GM19397 (cell line): ENCODE measurements around the gene SOX14.

ENCODE experiments used
- ATAC-seq: cut with Tn5 transposase; IDR thresholded peaks from one replicate; pipeline ENCODE4 v1.9.1; 2021; ENCODE audit warnings: mild to moderate bottlenecking, moderate library complexity; ENCODE audit not compliant: unreplicated experiment

SOX14 gene

DNA sequence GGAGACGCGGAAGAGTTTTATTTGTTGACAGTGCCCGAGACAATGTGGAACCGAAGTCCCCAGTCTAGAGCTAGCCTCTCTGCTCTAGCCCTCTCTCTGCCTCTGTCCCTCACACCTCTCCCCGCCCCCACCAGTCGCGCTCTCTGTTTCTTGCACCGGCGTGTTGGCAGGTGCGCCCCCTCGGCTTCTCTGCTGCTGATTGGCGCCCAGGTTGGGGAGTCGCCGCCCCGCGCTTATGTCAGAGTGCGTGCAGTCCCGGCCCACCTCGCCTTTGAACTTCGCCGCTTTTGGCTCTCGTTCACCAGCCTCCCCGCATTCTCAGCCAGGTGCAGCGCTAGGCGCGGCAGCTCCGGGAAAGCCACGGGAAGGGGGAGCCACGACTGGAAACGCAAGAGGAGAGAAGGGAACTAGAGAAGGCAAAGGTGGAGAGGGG is at the start of gene SOX14:
Gene SOX14, plus strand, starts transcription at position 315 of the 433 bp plus-strand sequence. CDS start 470 bp downstream, outside the sequence.
- ATAC-seq: no peak

DNA sequence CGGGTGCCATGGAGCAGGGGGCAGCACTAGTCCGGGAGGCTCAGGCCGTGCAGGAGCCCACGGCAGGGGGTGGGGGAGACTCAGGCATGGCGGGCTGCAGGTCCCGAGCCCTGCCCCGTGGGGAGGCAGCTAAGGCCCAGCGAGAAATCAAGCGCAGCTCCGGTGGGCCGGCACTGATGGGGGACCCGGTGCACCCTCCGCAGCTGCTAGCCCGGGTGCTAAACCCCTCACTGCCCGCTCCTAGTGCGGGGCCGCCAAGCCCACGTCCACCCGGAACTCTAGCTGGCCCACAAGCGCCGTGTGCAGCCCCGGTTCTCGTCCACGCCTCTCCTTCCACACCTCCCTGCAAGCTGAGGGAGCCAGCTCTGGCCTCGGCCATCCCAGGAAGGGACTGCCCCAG is 49.6 kb upstream of the SOX14 start:
- ATAC-seq: no peak

DNA sequence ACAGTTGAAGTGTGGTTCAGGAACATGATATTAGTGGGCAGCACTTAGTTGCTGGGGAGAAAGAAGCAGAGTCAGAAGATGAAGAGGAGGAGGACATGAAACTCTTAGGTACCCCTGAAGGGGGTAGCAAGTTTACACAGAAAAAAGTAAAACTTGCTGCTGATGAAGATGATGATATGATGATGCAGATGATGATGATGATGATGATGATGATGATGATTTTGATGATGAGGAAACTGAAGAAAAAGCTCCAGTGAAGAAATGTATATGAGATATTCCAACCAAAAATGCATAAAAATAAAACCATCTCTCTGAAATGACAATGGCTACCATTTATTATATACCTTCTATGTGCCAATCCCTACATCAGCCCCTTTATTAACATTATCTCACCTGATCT is 39.9 kb upstream of the SOX14 start:
- no peak for ATAC-seq

DNA sequence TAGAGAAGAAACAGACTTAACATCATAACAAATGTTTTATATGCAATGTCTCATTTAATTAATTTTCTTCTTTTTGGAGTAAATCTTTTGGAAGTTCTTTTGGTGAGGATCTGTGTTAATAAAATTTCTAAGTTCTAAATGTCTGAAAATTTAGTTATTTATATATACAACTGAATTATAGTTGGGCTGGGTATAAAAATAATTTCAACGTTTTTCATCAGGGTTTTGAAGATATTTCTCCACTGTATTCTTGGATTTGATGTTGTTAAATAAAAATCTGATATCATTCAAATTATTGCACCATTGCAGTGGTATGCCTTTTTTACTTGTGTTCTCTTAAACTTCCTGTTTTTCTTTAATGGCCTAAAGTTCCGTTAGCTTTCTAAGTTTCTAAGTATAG is 26.9 kb upstream of the SOX14 start:
- no peak for ATAC-seq

DNA sequence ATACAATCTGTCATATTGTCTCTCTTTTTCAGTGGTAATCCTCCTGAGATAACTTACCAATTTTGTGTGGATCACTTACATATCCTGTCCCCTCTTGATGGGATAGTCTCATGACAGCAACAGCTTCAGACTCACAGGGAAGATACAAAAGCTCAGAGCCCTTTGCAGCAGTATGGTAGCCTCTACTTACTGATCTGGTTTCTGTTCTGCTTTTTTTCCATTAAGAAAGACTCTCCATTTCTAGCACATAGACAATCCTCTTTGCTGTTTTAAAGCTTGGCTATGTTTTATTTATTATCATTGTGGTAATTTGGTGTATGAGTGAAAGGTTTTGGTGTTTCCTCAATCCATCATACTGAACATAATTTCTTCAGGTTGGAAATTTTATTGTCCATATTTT is 25.4 kb upstream of the SOX14 start:
- ATAC-seq: no peak

DNA sequence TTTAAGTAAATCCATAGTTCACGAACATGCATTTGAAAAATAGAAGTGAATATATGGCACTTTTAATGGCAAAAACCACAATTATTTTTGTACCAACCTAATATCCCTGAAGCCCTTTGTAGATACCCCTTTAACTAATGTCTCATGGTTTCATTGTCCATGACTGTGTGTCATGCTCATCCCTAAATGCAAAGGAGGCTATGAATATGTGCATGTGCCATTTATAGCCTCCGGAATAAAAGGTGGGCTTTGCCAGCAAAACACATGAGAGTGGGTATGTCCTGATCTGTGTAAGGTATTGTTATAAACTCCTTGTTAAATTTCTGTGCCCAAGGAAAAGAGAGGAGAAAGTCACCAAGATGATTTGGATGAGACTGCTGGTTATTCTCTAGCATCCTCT is 20.5 kb upstream of the SOX14 start:
- no peak for ATAC-seq

DNA sequence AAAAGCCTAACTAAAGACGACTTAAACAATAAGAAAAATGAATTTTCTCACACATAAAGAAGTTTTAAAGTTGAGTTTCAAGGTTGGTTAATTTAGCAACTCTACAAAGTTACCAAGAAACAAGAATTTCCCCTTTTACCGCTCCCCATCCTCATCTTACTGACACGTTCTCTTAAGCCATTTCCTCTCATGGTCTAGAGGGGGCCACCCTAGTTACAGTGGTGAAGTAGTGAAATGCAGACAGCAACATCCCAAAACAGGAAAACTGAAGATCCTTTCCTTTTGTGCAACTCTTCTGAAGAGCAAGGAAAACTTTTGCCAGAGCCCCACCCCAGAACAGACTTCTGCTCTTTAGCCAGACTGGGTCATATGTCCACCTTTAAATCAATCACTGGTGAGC is 17.3 kb upstream of the SOX14 start:
- ATAC-seq: no peak

DNA sequence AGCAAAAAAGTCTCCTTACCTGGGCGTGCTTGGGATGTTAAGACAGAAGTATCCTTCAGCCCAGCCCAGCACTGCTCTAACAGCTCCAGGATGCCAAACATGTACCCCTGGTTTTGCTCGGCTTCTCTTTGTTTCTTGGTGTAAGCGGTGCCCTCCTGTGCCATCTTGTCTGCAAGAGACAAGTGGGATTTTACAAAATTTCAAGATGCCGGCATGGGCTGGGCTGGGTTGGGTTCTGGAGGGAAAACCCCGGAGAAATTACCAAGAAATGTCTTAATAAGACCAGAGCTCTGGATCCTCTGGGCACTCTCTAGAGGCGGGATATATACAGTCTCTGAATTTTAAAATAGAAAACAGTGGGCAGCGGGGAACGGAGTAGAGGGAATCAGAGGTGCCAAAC is 4.6 kb upstream of the SOX14 start:
- ATAC-seq: no peak

DNA sequence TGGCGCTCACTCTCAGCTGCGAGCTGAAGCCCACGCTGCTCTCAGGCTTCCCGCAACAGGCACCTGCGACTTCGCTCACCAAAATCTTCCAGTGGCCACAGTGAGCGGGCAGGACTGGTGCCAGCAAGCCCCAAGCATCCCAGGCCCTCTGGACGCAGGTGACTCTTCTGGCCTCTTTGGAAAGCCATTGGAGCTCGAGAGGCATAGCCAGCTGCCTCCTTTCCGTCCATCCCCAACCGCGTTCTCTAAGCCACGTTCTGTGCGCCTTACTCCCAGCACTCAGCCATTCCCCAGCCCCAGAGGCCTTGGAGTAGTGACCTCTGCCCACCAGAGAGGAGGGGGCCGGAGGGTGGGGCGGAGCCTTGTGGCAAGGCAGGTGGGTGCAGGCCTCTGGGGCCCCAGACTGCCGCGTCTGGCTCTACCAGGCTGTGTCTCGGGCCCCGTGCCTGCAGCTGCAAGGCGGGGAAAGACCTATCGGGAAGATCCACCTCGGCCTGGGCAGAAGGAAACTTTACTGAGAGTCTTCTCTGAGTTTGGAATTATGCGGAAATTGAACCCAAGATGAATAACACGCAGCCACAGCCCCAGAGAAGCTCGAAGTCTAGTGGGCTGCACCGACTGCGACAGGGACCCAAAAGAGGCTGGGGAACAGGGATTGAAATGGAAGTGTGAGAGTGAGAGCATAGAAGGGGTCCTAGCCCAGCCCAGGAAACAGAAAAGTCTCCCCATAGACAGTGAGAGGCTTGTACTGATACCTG is 3.6 kb upstream of the SOX14 start:
- ATAC-seq: no peak

DNA sequence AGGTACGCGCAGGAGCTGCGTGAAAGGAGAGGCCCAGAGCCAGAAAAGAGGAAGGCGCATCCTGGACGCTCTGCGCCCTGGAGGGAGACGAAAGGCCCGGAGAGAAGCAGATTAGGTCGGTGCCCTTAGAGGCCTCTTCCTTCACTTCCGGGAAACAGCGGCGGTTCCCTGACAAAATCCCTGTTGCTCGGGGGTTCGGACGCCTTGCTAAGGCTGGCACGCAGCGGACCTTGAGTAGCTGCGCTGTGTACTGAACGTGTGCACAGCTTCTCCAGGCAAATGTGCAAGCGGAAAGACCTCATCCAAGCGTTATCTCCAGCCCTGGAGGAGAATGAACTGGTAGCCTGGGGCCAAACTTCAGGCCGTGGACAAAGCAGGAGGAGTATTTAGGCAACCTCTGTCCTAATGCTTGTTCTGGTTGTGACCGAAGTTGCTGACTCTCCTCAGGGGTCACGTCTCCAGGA is 3.0 kb upstream of the SOX14 start:
- no peak for ATAC-seq

DNA sequence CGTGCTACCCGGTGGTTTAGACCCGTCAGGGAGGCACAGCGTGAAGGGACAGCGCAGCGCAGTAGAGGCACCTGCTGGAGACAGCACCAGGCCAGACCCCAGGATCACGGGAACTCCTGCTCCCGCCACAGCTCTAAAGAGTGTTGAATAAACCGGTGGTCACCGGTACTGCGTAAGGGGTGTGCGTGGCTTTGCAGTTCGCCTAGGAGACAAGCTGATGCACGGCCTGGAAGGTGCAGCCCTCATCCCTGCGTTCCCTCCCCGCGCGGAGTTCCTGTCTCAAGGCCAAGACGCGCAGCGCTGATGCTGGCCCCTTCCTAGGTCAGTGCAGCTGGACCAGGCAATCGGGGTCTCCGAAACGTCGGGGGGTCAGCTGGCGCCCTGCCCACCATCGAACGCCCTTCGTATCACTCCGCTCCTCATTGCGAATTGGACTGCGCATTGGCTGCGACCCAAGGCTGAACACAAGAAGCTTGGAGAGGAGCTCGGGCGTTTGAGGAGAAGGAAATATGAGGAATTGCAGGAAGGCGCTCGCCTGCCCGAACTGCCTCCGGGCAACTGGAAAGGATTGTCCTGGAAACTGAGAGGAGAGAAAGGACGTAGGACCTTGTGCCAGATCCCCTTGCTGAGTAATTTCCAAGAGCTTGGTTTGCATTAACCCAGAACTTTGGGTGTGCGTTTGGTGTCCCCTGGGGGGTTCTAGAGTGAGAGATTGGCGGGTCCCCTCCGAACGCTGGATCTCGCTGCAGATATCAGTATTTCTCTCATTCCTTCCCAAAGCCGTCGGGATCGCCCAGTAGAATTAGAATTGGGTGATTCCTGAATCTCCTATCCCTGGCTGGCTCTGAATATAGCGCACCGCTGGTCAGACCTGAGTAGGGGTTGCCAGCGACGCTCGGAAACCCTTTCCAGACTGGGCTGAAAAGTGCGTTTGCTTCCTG is 2.3 kb upstream of the SOX14 start:
- no peak for ATAC-seq

DNA sequence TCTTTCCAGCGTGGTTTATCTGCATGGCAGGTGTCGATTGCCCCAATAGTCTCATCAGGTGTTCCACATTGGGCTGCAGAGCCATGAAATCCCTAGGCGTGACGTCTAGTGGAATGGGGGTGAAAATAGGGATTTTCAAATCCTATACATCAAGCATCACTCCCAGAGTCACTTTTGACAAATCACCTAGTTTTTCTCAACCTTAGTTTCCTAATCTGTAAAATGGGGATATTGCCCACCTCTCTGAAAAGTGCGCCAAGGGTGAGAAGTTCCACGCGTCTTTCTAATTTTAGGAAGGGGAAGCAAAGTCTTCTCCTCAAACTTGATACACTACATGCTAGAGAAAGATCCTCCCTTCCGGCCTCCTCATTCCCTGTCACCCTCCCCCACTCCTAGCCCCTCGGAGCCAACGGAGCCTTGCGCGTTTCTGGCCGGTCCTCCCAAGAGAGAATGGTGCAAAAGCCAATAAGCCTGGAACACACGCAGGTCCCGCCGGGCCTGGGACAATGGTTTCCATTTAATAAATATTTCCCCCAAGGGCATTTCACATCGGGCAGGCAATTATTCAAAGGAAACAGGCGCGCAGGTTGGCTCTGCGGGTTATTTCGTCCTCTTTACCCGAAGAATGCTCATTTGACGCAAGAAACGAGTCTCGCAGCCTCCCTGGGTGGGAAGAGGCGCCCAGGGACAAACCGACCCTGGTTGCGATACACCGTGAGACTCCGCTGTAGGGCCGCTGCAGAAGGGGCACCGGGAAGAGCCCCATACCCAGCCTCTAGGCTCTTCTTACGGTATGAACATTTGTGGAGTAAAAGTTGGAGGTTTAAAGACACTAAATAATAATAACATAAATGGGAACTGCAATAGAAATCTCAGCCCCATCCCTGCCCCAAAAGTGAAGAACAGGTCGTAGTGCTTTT is 1.2 kb upstream of the SOX14 start:
- ATAC-seq: no peak

DNA sequence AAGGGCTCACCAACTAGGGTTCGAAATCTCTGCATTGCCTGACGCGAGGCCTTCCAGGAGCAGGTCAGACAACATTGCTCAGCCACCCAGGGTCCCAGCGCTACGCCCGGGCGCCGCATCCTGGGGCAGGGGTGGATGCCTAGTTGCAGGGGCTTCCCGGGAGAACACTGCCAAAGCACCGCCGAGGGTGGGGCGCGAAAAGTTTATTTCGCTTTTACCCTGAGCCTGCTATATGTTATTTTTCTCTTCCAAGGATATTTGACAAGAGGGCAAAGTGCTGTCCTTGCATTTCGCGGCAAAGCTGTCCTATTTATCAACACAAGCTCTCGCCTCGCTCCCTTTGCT is 549 bp upstream of the SOX14 start:
- ATAC-seq: no peak

DNA sequence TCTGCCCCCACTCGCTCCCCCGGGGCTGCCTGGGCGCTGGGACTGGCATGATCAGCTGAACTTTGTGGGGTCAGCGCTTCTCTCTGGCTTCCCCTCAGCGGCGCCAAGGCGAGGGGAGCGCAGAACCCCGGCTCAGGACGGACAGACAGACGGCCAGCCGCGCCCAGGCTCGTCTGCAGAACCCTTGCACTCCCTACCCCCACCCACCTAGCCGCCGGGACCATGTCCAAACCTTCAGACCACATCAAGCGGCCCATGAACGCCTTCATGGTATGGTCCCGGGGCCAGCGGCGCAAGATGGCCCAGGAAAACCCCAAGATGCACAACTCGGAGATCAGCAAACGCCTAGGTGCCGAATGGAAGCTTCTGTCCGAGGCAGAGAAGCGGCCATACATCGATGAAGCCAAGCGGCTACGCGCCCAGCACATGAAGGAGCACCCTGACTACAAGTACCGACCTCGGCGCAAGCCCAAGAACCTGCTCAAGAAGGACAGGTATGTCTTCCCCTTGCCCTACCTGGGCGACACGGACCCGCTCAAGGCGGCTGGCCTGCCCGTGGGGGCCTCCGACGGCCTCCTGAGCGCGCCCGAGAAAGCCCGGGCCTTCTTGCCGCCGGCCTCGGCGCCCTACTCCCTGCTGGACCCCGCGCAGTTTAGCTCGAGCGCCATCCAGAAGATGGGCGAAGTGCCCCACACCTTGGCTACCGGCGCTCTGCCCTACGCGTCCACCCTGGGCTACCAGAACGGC is 621 bp downstream of the SOX14 start:
- no peak for ATAC-seq

DNA sequence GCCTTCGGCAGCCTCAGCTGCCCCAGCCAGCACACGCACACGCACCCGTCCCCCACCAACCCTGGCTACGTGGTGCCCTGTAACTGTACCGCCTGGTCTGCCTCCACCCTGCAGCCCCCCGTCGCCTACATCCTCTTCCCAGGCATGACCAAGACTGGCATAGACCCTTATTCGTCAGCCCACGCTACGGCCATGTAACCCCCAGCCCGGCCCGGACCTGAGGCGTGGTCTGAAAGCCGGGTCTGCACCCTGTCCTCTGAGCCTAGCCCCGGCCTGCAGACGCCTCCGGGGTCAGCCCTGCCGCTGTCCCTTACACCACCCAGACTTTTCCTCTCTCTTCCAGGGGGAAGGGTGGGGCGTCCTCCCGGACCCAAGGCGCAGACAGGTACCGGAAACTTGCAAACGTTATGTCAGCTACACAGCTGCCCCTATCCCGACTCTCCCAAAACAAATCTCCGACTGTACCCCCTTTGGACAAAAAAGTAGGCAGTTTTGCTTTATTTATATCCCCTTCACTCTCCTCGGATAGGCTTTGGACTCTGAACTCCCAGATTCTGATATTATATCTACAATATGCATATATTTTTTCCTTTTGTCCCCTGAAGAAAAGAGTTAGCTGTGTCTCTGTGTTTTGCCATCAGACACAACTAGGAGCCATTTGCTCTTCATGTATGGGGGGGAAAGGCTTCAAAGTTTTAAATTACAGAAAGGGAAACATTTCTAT is 1.4 kb downstream of the SOX14 start:
- ATAC-seq: no peak

DNA sequence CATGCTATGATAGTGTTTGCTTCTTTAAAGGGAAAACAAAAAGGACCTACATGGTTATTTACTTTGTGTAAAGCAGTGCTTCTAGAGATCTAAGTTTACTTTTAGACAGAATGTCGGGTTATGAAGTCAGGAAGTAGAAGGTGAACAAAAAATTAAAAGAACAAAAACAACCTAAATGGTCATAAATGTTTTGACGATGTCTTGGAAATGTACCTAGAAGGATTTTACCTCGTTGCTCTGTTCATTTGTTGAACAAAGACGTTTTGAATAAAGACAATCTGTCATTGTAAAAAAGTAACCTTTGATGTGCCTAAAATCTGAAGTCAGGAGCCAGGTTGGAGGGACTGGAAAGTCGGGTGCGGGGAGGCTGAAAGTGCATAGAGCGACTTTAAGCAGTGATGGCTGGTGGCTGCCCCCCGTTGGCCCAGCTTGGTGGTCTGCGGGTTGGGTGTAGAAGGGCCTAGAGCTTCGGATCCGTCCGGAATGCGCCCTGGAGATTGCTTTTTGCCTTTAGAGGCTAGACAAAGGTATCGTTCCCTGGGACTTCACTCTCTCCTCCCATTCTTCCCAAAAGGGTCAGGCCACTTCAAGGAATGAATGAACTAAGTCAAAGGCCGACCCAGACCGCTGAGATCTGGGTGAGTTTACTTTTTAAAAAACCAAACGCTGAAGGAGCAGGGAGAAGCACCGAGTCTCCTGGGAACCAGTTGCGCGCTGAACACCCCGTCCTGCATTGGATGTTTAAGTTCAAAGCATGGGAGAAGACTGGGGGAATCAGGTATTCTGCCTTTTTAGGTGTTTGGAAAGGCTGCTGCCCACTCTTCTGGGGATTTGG is 2.1 kb downstream of the SOX14 start:
- ATAC-seq: no peak

DNA sequence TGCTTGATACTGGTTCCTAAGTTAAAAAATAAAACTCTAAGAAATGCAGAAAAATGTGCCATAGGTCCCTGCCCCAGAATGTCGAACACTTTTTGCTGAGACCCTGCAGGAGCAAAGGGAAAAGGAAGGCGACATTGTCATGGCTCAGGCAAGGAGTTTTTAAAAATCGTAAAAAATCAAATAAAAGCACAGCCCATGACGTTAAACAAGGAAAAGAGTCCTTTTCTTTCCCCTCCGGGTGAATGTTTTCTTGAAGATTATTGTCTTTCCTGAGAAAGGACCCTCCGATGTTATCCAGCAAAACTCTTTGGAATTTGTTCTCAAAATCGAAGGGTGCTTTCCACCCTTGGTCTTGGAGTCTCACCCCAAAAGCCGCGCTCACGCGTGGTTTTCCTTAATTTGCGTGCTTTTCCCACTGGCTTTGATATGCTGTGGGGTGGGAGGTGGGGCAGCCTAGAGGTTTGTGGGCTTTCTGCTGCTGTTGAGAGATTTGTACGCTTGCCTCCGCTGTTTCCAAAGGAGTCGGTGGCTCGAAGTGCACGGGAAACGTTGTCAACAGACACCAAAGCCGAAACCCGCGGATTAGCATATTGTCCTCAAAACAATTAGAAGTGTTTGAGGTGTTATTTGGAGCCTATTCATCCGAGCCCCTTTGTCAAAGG is 2.9 kb downstream of the SOX14 start:
- ATAC-seq: no peak
